B cell (primary cell): Measurements from ENCODE around the gene ITGA7. TPM values are rescaled to one million over a fixed set of nuclear protein-coding genes. Genes with fewer than 3 reads are reported as not detected.

Experiments used
- ATAC-seq: fragments of 200-7000 bp; cut with Tn5 transposase; one replicate; pipeline ENCODE4 v1.10.0; 2021; ENCODE audit warnings: low read depth, mild to moderate bottlenecking, moderate number of reproducible peaks, moderate library complexity
- CTCF ChIA-PET: fragments of 350-600 bp; sonication (Branson Sonifier 250); formaldehyde crosslinking; loops from one replicate; lab custom pipeline; 2021; ENCODE audit warnings: antibody characterized with exemption, inconsistent platforms; lab: Charles Lee
- POLR2A ChIA-PET: fragments of 350-600 bp; sonication (Branson Sonifier 250); formaldehyde crosslinking; loops from one replicate; lab custom pipeline; 2021; ENCODE audit warnings: antibody characterized with exemption; lab: Charles Lee
- DNase-seq: peaks from one replicate; pipeline ENCODE4 v3.0.0; 2013
- H2AFZ ChIP-seq: 2 replicates; pipeline ENCODE4 v1.6.1; 2012; ENCODE audit warnings: mild to moderate bottlenecking, low read depth, low read length; ENCODE audit not compliant: insufficient read depth, poor library complexity, severe bottlenecking
- H3K27ac ChIP-seq, 2 donors: 1 replicate in 1 of 2; 2 replicates in 1 of 2; pipeline ENCODE4 v1.5.1; 2012 to 2013; ENCODE audit warnings: low read length in 2 of 2, mild to moderate bottlenecking in 2 of 2, moderate library complexity in 1 of 2
- H3K27me3 ChIP-seq, 4 experiments: fragments of 200-600 bp in 1 of 4; sonication (generic) in 1 of 4; replicated peaks in 1 of 4; 1 replicate in 2 of 4; 2 replicates in 2 of 4; pipeline versions ENCODE4 v1.6.1 to v1.7.0; 2013 to 2016; ENCODE audit warnings: low read length in 3 of 4, mild to moderate bottlenecking in 2 of 4, mixed read lengths in 1 of 4, moderate library complexity in 1 of 4; ENCODE audit not compliant: insufficient read depth in 4 of 4, control insufficient read depth in 3 of 4; ENCODE audit errors: control extremely low read depth in 1 of 4
- H3K36me3 ChIP-seq, 2 experiments: replicated peaks in 1 of 2; 1 replicate in 1 of 2; 2 replicates in 1 of 2; pipeline versions ENCODE4 v1.6.1 to v1.7.1; 2013; ENCODE audit warnings: low read length in 1 of 2; ENCODE audit not compliant: insufficient read depth in 2 of 2, control insufficient read depth in 1 of 2; ENCODE audit errors: control extremely low read depth in 1 of 2, extremely low read depth in 1 of 2
- H3K4me1 ChIP-seq, 2 donors: fragments of 200-600 bp in 1 of 2; sonication (generic) in 1 of 2; 1 replicate in 1 of 2; 2 replicates in 1 of 2; pipeline versions ENCODE4 v1.5.1 to v1.6.1; 2013 to 2017; ENCODE audit warnings: low read length in 2 of 2; ENCODE audit not compliant: control insufficient read depth in 2 of 2, insufficient read depth in 2 of 2
- H3K4me2 ChIP-seq: replicated peaks from 2 replicates; pipeline ENCODE3; 2012; ENCODE audit warnings: mild to moderate bottlenecking, low read depth, low read length; ENCODE audit not compliant: poor library complexity, severe bottlenecking
- H3K4me3 ChIP-seq, 5 experiments: fragments of 200-600 bp in 1 of 5; sonication (generic) in 1 of 5; 1 replicate in 3 of 5; 2 replicates in 2 of 5; pipeline versions ENCODE4 v1.5.1 to v1.7.0; 2011 to 2016; ENCODE audit warnings: low read length in 4 of 5, mild to moderate bottlenecking in 4 of 5, low read depth in 2 of 5, control low read depth in 1 of 5, moderate library complexity in 1 of 5; ENCODE audit not compliant: insufficient read depth in 1 of 5; ENCODE audit errors: control extremely low read depth in 1 of 5, extremely low read depth in 1 of 5
- H3K79me2 ChIP-seq: fragments of 200-600 bp; sonication (generic); one replicate; pipeline ENCODE4 v1.6.0; 2016; ENCODE audit warnings: low read length; ENCODE audit not compliant: control insufficient read depth, insufficient read depth
- H3K9ac ChIP-seq: fragments of 200-600 bp; sonication (generic); 2 replicates; pipeline ENCODE4 v1.6.1; 2017; ENCODE audit warnings: mild to moderate bottlenecking, low read length, moderate library complexity
- H3K9me3 ChIP-seq, 3 donors: one replicate each; pipeline versions ENCODE4 v1.6.1 to v1.7.1; 2013; ENCODE audit warnings: low read length in 2 of 3; ENCODE audit not compliant: control insufficient read depth in 2 of 3, insufficient read depth in 1 of 3; ENCODE audit errors: control extremely low read depth in 1 of 3
- H4K20me1 ChIP-seq: 2 replicates; pipeline ENCODE4 v1.6.0; 2012; ENCODE audit warnings: mild to moderate bottlenecking, low read length; ENCODE audit not compliant: insufficient read depth, control insufficient read depth, poor library complexity, severe bottlenecking
- H3K27ac Mint-ChIP-seq: one replicate; pipeline ENCODE4 v1.8.0; 2021; ENCODE audit warnings: mixed read lengths
- H3K27me3 Mint-ChIP-seq: one replicate; pipeline ENCODE4 v1.8.0; 2021; ENCODE audit warnings: mixed read lengths
- H3K4me1 Mint-ChIP-seq: one replicate; pipeline ENCODE4 v1.8.0; 2021; ENCODE audit warnings: mixed read lengths
- H3K4me3 Mint-ChIP-seq: one replicate; pipeline ENCODE4 v1.8.0; 2021; ENCODE audit warnings: mixed read lengths
- H3K9me3 Mint-ChIP-seq: one replicate; pipeline ENCODE4 v1.8.0; 2022; ENCODE audit warnings: mixed read lengths; ENCODE audit not compliant: insufficient read depth
- CTCF ChIP-seq: fragments of 200-600 bp; IDR thresholded peaks from one replicate; pipeline ENCODE4 v1.8.0; 2022; ENCODE audit warnings: antibody characterized with exemption, mild to moderate bottlenecking
- EZH2 ChIP-seq: IDR thresholded peaks from 2 replicates; pipeline ENCODE4 v1.6.1; 2012; ENCODE audit warnings: borderline replicate concordance, low read depth, mild to moderate bottlenecking, moderate library complexity, low read length; ENCODE audit not compliant: insufficient read depth, poor library complexity, severe bottlenecking
- WGBS: methylation state at CpG from one replicate; pipeline ENCODE4 v1.1.5; 2013; ENCODE audit warnings: missing lambda C conversion rate; ENCODE audit not compliant: insufficient coverage; 5-methylcytosine and 5-hydroxymethylcytosine counted together
- intact Hi-C: fragments of 100-400 bp; cut with micrococcal nuclease; formaldehyde crosslinking; loops from one replicate; pipeline ENCODE4 v1.10.0; 2022
- polyA plus RNA-seq: library from polyadenylated mRNA; depleted of rRNA; stranded (reverse); fragments of >200 nt; gene quantifications from 2 replicates; pipeline ENCODE4 v1.2.3, GENCODE V29; 2012
- total RNA-seq, 2 donors: library from RNA; stranded (reverse); fragments of 120-200 nt in 1 of 2; gene quantifications; 1 replicate in 1 of 2; 2 replicates in 1 of 2; pipeline versions ENCODE4 v1.2.3 to v1.2.4, GENCODE V29; 2013 to 2022

ITGA7 gene
- total and polyA plus RNA-seq, 2 donors (not counting 1 experiment from before 2014, with no cell fraction given) = 2.4 to 3.3 TPM

- WGBS = 100% methylated on average over 1 of the region's 4 CpGs
- H3K4me1 ChIP-seq = no peaks in the 10 kb centered on the region
Observed at GRCh38 chr12:55657212-55657611, 50.5 kb downstream of the ITGA7 start.

More at GRCh38 chr12:55657212-55657611, 50.5 kb downstream of the ITGA7 start:
- H3K27ac ChIP-seq = no peak overlapping the region
- H3K4me3 ChIP-seq = no peak overlapping the region
- H3K36me3 ChIP-seq = no peaks in the 10 kb centered on the region
- no peaks in the 10 kb centered on the region for H3K9me3 ChIP-seq
- no peaks in the 10 kb centered on the region for H3K79me2 ChIP-seq
- peaks cover 11% of the 10 kb centered on the region for H3K4me1 Mint-ChIP-seq
- intact Hi-C loops = no loop called here
- H3K9me3 Mint-ChIP-seq = no peaks in the 10 kb centered on the region
- H4K20me1 ChIP-seq = no peaks in the 10 kb centered on the region
- DNase-seq (no peak), ATAC-seq (no peak)
- H3K27me3 ChIP-seq = no peaks in the 10 kb centered on the region
- TF ChIP-seq CTCF (no peak), EZH2 (no peak)
- no peak overlapping the region for H3K9ac ChIP-seq
- H3K4me3 Mint-ChIP-seq = no peak overlapping the region
- H2AFZ ChIP-seq = no peak overlapping the region
- no peak overlapping the region for H3K27ac Mint-ChIP-seq
- peaks cover 9% of the 10 kb centered on the region for H3K27me3 Mint-ChIP-seq
- no peak overlapping the region for H3K4me2 ChIP-seq
- CTCF ChIA-PET = interaction anchor here (0.9 to 5.6 kb wide), 22 partner anchors 12 to 475 kb away, joined by 3 to 113 read pairs (median 8); partner anchors contain the start of genes BLOC1S1, CD63 and ITGA7
- POLR2A ChIA-PET = no interaction called here
